Caco-2 (cell line): ENCODE measurements around the gene AARS2. TPM values are rescaled to one million over a fixed set of nuclear protein-coding genes. Genes with fewer than 3 reads are reported as not detected.

Experiments
- BruUV-seq: library from RNA; stranded (reverse); fragments of 400-500 nt; replicated peaks from 2 replicates; lab custom pipeline; 2021; lab: Mats Ljungman, UMichigan
- CTCF ChIA-PET: fragments of 300-600 bp; sonication (Branson Sonifier 250); formaldehyde crosslinking; loops from one replicate; lab custom pipeline; 2022; ENCODE audit warnings: antibody characterized with exemption; lab: Charles Lee
- POLR2A ChIA-PET: fragments of 300-600 bp; sonication (Branson Sonifier 250); formaldehyde crosslinking; loops from one replicate; lab custom pipeline; 2022; ENCODE audit warnings: antibody characterized with exemption; lab: Charles Lee
- DNase-seq, 2 experiments: peaks; one replicate each; pipeline versions ENCODE4 v3.0.0 to v3.0.0-alpha.2; 2020 to 2022
- H3K27me3 ChIP-seq: replicated peaks from 2 replicates; pipeline ENCODE4 v1.6.0; 2011; ENCODE audit warnings: low read length; ENCODE audit not compliant: control insufficient read depth, insufficient read depth
- H3K36me3 ChIP-seq: 2 replicates; pipeline ENCODE4 v1.5.1; 2011; ENCODE audit warnings: low read length; ENCODE audit not compliant: control insufficient read depth, insufficient read depth
- H3K4me1 ChIP-seq: fragments of 250-450 bp; sonication (Bioruptor Pico); 2 replicates; pipeline ENCODE4 v1.5.1; 2020; ENCODE audit warnings: mild to moderate bottlenecking
- H3K4me3 ChIP-seq: 2 replicates; pipeline ENCODE4 v1.5.1; 2011; ENCODE audit warnings: low read depth, mild to moderate bottlenecking, control low read depth, low read length
- H3K9me3 ChIP-seq: fragments of 250-450 bp; sonication (Bioruptor Pico); 2 replicates; pipeline ENCODE4 v1.5.1; 2020; ENCODE audit warnings: mild to moderate bottlenecking, moderate library complexity
- H3K27ac Mint-ChIP-seq: one replicate; pipeline ENCODE4 v1.8.0; 2022; ENCODE audit warnings: mixed read lengths; ENCODE audit not compliant: unreplicated experiment
- H3K27me3 Mint-ChIP-seq: one replicate; pipeline ENCODE4 v1.8.0; 2022; ENCODE audit warnings: mixed read lengths; ENCODE audit not compliant: insufficient read depth, unreplicated experiment
- H3K36me3 Mint-ChIP-seq: one replicate; pipeline ENCODE4 v1.8.0; 2022; ENCODE audit warnings: mild to moderate bottlenecking, mixed read lengths; ENCODE audit not compliant: insufficient read depth, unreplicated experiment
- H3K4me1 Mint-ChIP-seq: one replicate; pipeline ENCODE4 v1.8.0; 2022; ENCODE audit warnings: low read depth, mixed read lengths; ENCODE audit not compliant: unreplicated experiment
- H3K4me3 Mint-ChIP-seq: one replicate; pipeline ENCODE4 v1.8.0; 2022; ENCODE audit warnings: mild to moderate bottlenecking, moderate library complexity, mixed read lengths; ENCODE audit not compliant: unreplicated experiment
- H3K9me3 Mint-ChIP-seq: one replicate; pipeline ENCODE4 v1.8.0; 2022; ENCODE audit warnings: mixed read lengths; ENCODE audit not compliant: unreplicated experiment
- intact Hi-C: fragments of 100-400 bp; cut with micrococcal nuclease; formaldehyde crosslinking; loops from one replicate; pipeline ENCODE4 v1.10.0; 2022; ENCODE audit not compliant: unreplicated experiment
- total RNA-seq: library from RNA; stranded (reverse); gene quantifications from 2 replicates; pipeline ENCODE4 v1.2.3, GENCODE V29; 2022
- TF ChIP-seq, protein P1 (sequence below), 2 experiments: fragments of 200-600 bp in 1 of 2; IDR thresholded peaks; 1 replicate in 1 of 2; 2 replicates in 1 of 2; pipeline versions ENCODE4 v1.5.1 to v1.8.0; 2011 to 2022; ENCODE audit warnings: antibody characterized with exemption in 1 of 2, control low read depth in 1 of 2, inconsistent platforms in 1 of 2, low read depth in 1 of 2, low read length in 1 of 2, mild to moderate bottlenecking in 1 of 2, moderate library complexity in 1 of 2; ENCODE audit not compliant: insufficient read depth in 1 of 2, severe bottlenecking in 1 of 2, unreplicated experiment in 1 of 2

The AARS2 gene
- total RNA-seq, 1 experiment from 2014 or later = 20.5 TPM

DNA sequence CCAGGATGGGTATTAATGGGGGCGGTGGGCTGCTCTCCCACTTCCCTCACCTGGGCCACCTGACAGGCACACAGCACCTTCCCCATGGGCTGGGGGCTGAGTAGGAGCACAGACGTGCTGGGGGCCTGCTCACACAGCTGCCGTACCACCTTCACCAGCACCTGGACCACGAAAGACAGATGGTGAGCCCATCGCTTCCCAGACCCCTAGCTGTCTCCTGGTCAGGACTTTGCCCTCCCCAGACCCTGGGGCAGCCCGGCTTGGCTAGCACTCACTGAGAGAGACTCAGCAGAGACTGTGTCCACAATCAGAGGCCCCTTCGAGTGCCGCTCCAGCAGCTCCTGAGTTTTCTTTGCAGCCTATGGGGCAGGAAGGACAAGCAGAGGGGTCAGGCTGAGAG, 12.0 kb downstream of the AARS2 start:
- Histone ChIP-seq H3K36me3 (peaks cover 2% of the 10 kb centered on the region; the same call in 1 of the 2 replicates), H3K27me3 (peaks cover 4% of the 10 kb centered on the region; the same call in 1 of the 2 replicates), H3K4me1 (peaks cover 9% of the 10 kb centered on the region; the same call in 1 of the 2 replicates), H3K9me3 (no peaks in the 10 kb centered on the region), H3K4me3 (no peak overlapping the region)
- peaks cover 7% of the 10 kb centered on the region for H3K4me1 Mint-ChIP-seq
- peaks cover 32% of the 10 kb centered on the region for H3K36me3 Mint-ChIP-seq
- no peak overlapping the region for H3K4me3 Mint-ChIP-seq
- no TSS peak for BruUV-seq
- DNase-seq = no peak
- no peaks in the 10 kb centered on the region for H3K9me3 Mint-ChIP-seq
- POLR2A ChIA-PET = no interaction called here
- intact Hi-C loops = no loop called here
- TF ChIP-seq, protein P1, sequence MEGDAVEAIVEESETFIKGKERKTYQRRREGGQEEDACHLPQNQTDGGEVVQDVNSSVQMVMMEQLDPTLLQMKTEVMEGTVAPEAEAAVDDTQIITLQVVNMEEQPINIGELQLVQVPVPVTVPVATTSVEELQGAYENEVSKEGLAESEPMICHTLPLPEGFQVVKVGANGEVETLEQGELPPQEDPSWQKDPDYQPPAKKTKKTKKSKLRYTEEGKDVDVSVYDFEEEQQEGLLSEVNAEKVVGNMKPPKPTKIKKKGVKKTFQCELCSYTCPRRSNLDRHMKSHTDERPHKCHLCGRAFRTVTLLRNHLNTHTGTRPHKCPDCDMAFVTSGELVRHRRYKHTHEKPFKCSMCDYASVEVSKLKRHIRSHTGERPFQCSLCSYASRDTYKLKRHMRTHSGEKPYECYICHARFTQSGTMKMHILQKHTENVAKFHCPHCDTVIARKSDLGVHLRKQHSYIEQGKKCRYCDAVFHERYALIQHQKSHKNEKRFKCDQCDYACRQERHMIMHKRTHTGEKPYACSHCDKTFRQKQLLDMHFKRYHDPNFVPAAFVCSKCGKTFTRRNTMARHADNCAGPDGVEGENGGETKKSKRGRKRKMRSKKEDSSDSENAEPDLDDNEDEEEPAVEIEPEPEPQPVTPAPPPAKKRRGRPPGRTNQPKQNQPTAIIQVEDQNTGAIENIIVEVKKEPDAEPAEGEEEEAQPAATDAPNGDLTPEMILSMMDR (IDR thresholded peaks at IDR 0.05; ENCODE audit: insufficient read depth in 1 of 2, low read depth in 1 of 2, low read length in 1 of 2, severe bottlenecking in 1 of 2, unreplicated experiment in 1 of 2) = no peak
- H3K27me3 Mint-ChIP-seq = peaks cover 8% of the 10 kb centered on the region
- CTCF ChIA-PET = no interaction called here
- H3K27ac Mint-ChIP-seq = no peak overlapping the region

DNA sequence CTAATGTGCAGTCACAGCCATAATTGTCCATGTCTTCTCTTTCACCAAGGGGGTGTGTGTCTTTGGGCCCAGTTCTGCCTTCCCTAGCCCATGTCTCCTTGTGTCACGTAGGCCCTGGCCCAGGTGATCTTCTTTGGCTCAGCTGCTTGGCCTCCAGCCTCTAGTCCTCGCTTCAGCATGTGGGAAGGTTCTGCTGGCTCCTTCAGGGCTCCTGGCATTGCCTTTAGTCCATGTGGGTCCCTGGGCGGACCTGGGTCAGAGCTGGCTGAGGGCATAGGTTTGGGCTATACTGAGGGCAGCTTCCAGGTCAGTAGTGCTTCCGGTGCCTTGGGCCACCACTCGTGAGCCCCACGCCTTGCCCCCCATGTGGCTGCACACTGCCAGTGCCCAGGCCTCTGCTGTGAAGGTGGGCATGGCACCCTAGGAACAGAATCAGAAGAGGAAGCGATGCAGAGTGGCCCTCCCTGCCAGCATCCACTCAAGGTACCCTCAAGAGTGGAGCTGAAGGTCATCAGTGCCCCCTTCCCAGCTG, 12.8 kb downstream of the AARS2 start:
- TF ChIP-seq, protein P1 (IDR thresholded peaks at IDR 0.05; ENCODE audit: insufficient read depth in 1 of 2, low read depth in 1 of 2, low read length in 1 of 2, severe bottlenecking in 1 of 2, unreplicated experiment in 1 of 2) = no peak
- no TSS peak for BruUV-seq
- POLR2A ChIA-PET = no interaction called here

DNA sequence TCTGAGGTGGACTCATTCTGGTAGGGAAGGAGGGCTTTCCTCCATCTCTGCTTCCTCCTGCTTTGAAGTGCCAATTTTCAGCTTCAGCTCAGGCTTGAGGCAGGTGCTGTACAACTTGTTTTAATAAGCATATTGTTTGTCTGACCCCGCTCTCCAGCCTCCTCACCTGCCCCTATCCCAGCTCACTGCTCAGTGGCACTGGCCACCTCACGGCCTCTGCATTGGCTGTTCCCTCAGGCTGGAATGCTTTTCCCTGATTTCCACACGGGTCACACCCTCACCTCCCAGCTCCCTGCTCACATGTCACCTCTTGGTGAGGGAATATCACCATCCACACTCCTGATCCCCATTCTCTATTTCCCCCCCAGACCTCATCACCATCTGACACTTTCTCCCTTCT, 14.3 kb downstream of the AARS2 start:
- H3K4me3 ChIP-seq = no peak overlapping the region
- no TSS peak for BruUV-seq
- H3K9me3 Mint-ChIP-seq = no peaks in the 10 kb centered on the region
- no peak overlapping the region for H3K27ac Mint-ChIP-seq
- H3K4me1 ChIP-seq = peaks cover 9% of the 10 kb centered on the region; the same call in 1 of the 2 replicates
- H3K9me3 ChIP-seq = no peaks in the 10 kb centered on the region
- H3K4me3 Mint-ChIP-seq = no peak overlapping the region
- H3K27me3 Mint-ChIP-seq = peaks cover 11% of the 10 kb centered on the region
- TF ChIP-seq, protein P1 (IDR thresholded peaks at IDR 0.05; ENCODE audit: insufficient read depth in 1 of 2, low read depth in 1 of 2, low read length in 1 of 2, severe bottlenecking in 1 of 2, unreplicated experiment in 1 of 2) = no peak
- DNase-seq = no peak
- peaks cover 4% of the 10 kb centered on the region; the same call in 1 of the 2 replicates for H3K27me3 ChIP-seq
- peaks cover 31% of the 10 kb centered on the region for H3K36me3 Mint-ChIP-seq
- intact Hi-C loops = no loop called here
- POLR2A ChIA-PET = no interaction called here
- H3K4me1 Mint-ChIP-seq = peaks cover 7% of the 10 kb centered on the region
- H3K36me3 ChIP-seq = peaks cover 2% of the 10 kb centered on the region; the same call in 1 of the 2 replicates
- CTCF ChIA-PET = interaction anchor here (0.6 to 2.8 kb wide), 3 partner anchors 14 to 113 kb away, joined by 3 to 13 read pairs (median 10); partner anchors contain the start of gene AARS2

More for the DNA sequence above, 12.8 kb downstream of the AARS2 start:
- no peak for DNase-seq
- peaks cover 4% of the 10 kb centered on the region; the same call in 1 of the 2 replicates for H3K27me3 ChIP-seq
- Mint-ChIP-seq H3K27ac (no peak overlapping the region), H3K4me3 (no peak overlapping the region), H3K4me1 (peaks cover 7% of the 10 kb centered on the region), H3K27me3 (peaks cover 9% of the 10 kb centered on the region), H3K36me3 (peaks cover 32% of the 10 kb centered on the region), H3K9me3 (no peaks in the 10 kb centered on the region)
- CTCF ChIA-PET = no interaction called here
- H3K4me3 ChIP-seq = no peak overlapping the region
- intact Hi-C loops = no loop called here
- peaks cover 9% of the 10 kb centered on the region; the same call in 1 of the 2 replicates for H3K4me1 ChIP-seq
- peaks cover 2% of the 10 kb centered on the region; the same call in 1 of the 2 replicates for H3K36me3 ChIP-seq
- no peaks in the 10 kb centered on the region for H3K9me3 ChIP-seq
